ENCODE measurements around the gene CHMP6. TPM values are rescaled to one million over a fixed set of nuclear protein-coding genes. Genes with fewer than 3 reads are reported as not detected.

The CHMP6 gene
- total RNA-seq, 2 donors from 2014 or later, result 12.9 to 17.5 TPM

DNA sequence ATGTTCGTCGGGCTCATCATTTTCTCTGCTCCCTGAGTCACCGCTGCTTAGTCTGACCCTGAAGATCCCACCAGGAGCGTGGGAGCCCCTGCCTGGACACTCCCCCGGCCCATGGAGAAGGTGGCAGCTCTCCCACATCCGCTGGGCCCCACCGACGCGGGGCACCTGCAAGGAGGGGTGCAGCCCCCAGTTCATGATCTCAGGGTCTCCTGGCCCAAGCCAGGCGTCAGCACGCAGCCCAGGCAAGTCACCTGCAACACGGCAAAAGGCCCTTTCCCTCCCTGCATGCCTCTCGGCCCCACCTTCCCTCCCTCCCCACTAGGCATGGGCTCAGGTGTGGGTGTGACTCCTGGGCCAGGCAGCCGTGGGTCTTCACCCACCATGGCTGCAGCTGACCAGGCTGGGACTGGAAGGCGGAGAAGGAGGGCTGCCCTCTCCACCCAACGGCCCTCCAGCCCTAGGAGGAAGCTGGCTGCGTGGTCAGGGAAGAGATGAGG is 9.7 kb upstream of the CHMP6 start:
- TF ChIP-seq, protein P1, sequence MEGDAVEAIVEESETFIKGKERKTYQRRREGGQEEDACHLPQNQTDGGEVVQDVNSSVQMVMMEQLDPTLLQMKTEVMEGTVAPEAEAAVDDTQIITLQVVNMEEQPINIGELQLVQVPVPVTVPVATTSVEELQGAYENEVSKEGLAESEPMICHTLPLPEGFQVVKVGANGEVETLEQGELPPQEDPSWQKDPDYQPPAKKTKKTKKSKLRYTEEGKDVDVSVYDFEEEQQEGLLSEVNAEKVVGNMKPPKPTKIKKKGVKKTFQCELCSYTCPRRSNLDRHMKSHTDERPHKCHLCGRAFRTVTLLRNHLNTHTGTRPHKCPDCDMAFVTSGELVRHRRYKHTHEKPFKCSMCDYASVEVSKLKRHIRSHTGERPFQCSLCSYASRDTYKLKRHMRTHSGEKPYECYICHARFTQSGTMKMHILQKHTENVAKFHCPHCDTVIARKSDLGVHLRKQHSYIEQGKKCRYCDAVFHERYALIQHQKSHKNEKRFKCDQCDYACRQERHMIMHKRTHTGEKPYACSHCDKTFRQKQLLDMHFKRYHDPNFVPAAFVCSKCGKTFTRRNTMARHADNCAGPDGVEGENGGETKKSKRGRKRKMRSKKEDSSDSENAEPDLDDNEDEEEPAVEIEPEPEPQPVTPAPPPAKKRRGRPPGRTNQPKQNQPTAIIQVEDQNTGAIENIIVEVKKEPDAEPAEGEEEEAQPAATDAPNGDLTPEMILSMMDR (IDR thresholded peaks at IDR 0.05), result no peak
- no peak overlapping the region for H3K27ac ChIP-seq
- no peaks in the 10 kb centered on the region for H3K27me3 ChIP-seq
- DNase-seq (ENCODE audit: low spot score), result no peak
- no peaks in the 10 kb centered on the region for H3K9me3 ChIP-seq
- H3K4me1 ChIP-seq, result peaks cover 0 to 20% of the 10 kb centered on the region in 2 donors
- no peaks in the 10 kb centered on the region for H3K36me3 ChIP-seq
- no peak overlapping the region for H3K4me3 ChIP-seq

DNA sequence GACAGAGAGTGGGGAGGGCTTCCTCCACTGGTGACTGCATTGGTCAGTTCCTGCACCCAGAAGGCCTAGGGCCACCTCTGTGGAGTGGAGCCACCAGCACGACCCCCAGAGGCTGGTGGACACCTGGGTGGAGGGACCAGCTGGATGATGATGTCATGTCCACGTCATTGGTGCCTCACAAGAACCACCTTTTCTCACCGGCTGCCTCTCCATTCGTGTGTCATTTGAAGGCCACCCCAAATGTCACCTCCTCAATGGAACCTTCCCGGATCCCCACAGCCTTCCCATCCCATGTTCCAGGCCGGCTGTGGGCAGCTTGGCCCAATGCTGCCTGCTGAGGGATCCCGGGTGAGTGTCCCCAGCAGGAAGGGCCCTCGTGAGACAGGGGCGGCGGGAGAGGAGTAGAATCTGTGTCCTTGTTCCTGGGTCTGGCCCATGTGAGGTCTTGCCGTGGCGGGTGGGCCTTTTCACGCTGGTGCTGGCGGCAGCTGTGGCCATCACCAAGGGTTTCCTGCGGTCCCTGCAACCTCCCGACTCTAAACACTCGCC is 9.1 kb upstream of the CHMP6 start:
- peaks cover 0 to 20% of the 10 kb centered on the region in 2 donors for H3K4me1 ChIP-seq
- no peak overlapping the region for H3K27ac ChIP-seq
- H3K27me3 ChIP-seq, result no peaks in the 10 kb centered on the region
- H3K36me3 ChIP-seq, result no peaks in the 10 kb centered on the region
- DNase-seq (ENCODE audit: low spot score), result no peak
- H3K4me3 ChIP-seq, result no peak overlapping the region
- TF ChIP-seq, protein P1 (IDR thresholded peaks at IDR 0.05), result no peak
- no peaks in the 10 kb centered on the region for H3K9me3 ChIP-seq

DNA sequence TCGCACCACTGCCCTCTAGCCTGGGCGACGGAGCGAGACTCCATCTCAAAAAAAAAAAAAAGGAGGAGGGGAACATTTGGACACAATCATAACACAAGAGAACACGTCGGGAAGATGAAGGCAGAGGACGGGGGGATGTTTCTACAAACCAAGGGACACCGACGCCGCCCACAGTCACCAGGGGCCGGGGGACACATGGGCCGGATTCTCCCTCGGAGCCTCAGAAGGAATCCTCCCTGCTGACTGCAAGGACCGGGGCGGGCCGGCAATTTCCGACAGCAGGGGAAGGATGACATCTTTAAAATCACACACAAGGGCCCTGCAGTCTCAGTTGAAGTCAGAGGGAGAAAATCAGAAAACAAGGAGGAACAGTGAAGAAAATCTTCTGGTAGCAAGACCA is 8.1 kb upstream of the CHMP6 start:
- H3K27me3 ChIP-seq, result no peaks in the 10 kb centered on the region
- H3K27ac ChIP-seq, result no peak overlapping the region
- no peaks in the 10 kb centered on the region for H3K36me3 ChIP-seq
- TF ChIP-seq, protein P1 (IDR thresholded peaks at IDR 0.05), result no peak
- DNase-seq (ENCODE audit: low spot score), result no peak
- H3K9me3 ChIP-seq, result no peaks in the 10 kb centered on the region
- peaks cover 0 to 21% of the 10 kb centered on the region in 2 donors for H3K4me1 ChIP-seq
- H3K4me3 ChIP-seq, result no peak overlapping the region

DNA sequence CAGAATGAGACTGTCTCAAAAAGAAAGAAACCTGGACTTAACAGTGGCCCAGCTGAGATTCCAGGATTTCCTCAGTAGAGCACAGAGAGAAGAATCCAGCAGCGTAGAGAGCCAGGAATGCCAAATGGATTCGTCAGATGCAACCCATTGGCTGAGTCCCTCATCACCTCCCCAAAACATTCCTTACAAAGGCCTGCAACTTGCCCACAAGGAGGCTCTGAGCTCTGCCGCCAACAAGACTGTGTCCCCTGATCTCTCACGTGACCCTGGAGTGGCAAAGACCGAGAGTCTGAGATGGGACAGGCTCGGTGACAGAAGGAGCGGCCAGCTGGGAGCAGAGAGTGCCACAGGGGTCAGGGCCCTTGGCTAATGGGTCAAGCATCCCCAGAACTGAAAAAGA is 6.9 kb upstream of the CHMP6 start:
- H3K36me3 ChIP-seq, result no peaks in the 10 kb centered on the region
- no peak for DNase-seq (ENCODE audit: low spot score)
- no peaks in the 10 kb centered on the region for H3K27me3 ChIP-seq
- no peak overlapping the region for H3K4me3 ChIP-seq
- peaks cover 0 to 30% of the 10 kb centered on the region in 2 donors for H3K4me1 ChIP-seq
- peak overlapping the region in 1 of 2 donors; percentile 13 for H3K27ac ChIP-seq
- H3K9me3 ChIP-seq, result no peaks in the 10 kb centered on the region
- TF ChIP-seq, protein P1 (IDR thresholded peaks at IDR 0.05), result no peak

DNA sequence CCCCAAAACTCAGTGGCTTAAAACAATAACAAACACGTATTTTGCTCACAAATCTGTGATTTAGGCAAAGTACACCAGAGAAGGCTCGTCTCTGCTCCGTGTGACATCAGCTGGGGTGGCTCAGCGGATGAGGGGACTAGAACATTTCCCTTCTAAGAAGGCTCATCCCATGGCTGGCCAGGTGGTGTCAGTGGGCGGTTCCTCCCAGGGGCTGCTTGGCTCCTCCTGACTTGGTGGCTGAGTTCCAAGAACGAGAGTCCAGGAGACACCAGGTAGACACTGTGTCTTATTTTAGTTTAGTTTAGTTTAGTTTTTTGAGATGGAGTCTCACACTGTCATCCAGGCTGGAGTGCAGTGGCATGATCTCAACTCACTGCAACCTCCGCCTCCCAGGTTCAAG is 5.6 kb upstream of the CHMP6 start:
- no peaks in the 10 kb centered on the region for H3K27me3 ChIP-seq
- TF ChIP-seq, protein P1 (IDR thresholded peaks at IDR 0.05), result no peak
- peaks cover 0 to 23% of the 10 kb centered on the region in 2 donors for H3K4me1 ChIP-seq
- DNase-seq (ENCODE audit: low spot score), result no peak
- no peak overlapping the region for H3K27ac ChIP-seq
- H3K9me3 ChIP-seq, result no peaks in the 10 kb centered on the region
- no peak overlapping the region for H3K4me3 ChIP-seq
- H3K36me3 ChIP-seq, result no peaks in the 10 kb centered on the region

Data from right atrium auricular region (tissue), 2 donors.